HG02884 (cell line): ENCODE data around the gene TRIM9.
"Not testable (repeated sequence)": the region's sequence is repeated elsewhere in the genome, so short reads cannot be mapped to it uniquely, and the experiment has no call there.

Experiments
- ATAC-seq: cut with Tn5 transposase; IDR thresholded peaks from one replicate; pipeline ENCODE4 v1.9.1; 2021; ENCODE audit warnings: mild to moderate bottlenecking, moderate library complexity; ENCODE audit not compliant: unreplicated experiment

The TRIM9 gene

GRCh38 chr14:50967103-50967502, 127.8 kb downstream of the TRIM9 start:
- ATAC-seq = no peak

DNA sequence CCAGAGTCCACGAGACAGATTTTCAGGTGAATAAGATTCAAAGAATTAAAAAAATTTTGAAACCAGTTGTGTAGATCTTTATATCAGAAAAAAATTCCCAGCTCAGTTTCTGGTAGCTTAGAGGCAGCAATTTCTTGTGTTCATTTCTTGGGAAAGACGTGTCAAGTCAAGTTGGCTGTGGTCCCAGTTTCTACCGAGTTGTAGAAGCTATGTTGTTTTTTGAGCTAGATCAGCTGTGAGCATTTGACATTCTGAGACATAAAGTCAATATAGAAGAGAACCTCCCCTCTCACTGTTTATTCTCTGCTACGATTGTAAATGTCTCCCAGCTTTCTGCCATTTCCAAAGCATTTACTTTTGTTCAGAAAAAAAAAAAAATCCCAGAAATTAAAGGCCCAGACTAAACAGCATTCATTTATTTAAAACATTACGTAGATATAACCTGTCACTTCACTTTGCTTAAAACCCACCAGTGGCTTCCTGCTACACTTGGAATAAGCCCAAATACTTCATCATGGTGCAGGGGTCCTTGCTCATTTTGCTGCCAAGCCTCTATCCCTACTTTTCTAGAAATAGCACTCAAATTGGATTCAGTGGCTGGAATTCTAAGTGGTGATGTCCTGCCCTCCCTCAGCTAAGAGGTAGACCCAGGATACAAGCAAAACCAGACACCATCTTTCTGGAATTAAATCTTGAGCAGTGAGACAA, 130.1 kb downstream of the TRIM9 start:
- ATAC-seq = no peak

- ATAC-seq = no peak
Observed at GRCh38 chr14:50963919-50964318, 131.0 kb downstream of the TRIM9 start.

DNA sequence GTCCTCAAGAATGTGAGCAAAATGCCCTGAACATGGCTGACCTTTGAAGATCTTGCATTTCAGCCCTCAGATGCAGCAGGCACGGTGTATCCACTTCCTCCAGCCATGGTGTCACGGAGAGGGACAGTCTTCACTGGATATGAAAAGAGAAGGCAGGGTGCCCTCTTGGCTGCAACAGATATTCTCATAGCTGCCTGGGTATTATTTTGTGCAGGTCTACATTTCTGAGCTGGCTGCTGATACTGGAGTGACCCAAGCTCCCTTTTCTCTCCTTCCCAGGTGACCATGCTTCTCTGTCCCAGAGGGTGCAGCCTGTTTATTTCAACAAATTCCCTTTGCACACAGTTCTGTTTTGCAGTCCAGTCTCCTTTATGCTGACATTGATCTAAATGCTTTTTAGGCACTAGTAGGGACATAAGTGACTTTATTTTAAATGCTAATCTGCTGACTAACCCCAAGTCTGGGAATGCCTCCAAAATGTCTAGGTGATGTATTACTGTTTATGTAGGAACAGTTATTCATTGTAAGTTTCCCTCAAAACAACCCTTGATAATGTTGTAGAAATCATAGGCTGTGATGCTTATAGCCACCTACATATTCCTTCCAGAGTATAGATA, 133.2 kb downstream of the TRIM9 start:
- ATAC-seq = no peak

DNA sequence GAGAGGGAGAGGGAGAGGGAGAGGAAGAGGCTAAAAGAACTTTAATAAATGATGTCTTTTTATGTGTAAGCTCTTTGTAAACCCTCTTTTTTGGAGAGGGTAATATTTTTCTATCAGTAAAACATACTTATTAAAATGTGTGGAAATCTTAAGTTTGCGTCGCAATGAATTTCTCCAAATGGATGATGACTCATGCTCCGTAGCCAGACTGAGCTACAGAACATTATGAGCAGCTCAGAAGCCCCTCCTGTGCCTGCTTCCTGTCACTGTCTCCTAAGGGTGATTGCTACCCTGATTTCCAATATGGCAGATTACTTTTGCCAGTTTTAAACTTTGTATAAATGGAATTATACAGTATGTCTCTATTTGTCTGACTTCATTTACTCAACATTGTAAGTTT, 137.6 kb downstream of the TRIM9 start:
- no peak for ATAC-seq

DNA sequence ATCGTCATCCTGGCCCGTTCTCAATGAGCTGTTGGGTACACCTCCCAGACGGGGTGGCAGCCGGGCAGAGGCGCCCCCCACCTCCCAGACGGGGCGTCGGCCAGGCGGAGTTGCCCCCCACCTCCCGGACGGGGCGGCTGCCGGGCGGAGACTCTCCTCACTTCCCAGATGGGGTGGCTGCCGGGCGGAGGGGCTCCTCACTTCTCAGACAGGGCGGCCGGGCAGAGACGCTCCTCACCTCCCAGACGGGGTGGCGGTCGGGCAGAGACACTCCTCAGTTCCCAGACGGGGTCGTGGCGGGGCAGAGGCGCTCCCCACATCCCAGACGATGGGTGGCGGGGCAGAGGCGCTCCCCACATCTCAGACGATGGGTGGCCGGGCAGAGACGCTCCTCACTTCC, 138.5 kb downstream of the TRIM9 start:
- not testable (repeated sequence) for ATAC-seq

- no peak for ATAC-seq
Observed at GRCh38 chr14:50955373-50956043, 139.4 kb downstream of the TRIM9 start.

GRCh38 chr14:50954811-50955372, 140.0 kb downstream of the TRIM9 start:
- ATAC-seq = no peak

- no peak for ATAC-seq
Observed at GRCh38 chr14:50953502-50953901, 141.4 kb downstream of the TRIM9 start.

DNA sequence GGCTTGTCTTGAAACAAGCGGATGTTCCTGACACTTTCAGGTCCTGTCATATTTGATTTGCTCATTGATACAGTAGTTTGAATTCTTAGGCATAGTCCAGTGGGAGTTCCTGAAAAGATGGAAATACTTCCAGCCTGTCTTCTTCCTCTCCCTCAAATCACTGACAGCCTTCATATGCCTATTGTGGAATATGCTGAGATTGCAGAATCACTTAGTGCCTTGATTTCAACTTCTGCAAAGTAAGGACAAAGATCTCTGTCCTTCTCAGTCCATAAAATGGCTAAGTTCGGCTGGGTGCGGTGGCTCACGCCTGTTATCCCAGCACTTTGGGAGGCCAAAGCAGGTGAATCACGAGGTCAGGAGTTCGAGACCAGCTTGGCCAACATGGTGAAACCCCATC, 143.9 kb downstream of the TRIM9 start:
- ATAC-seq = no peak

- ATAC-seq = no peak
Observed at GRCh38 chr14:50948205-50948604, 146.7 kb downstream of the TRIM9 start.

GRCh38 chr14:50947446-50947845, 147.5 kb downstream of the TRIM9 start:
- ATAC-seq = no peak

- ATAC-seq = no peak
Observed at GRCh38 chr14:50946234-50946935, 148.5 kb downstream of the TRIM9 start.

GRCh38 chr14:50944647-50945413, 150.1 kb downstream of the TRIM9 start:
- no peak for ATAC-seq

DNA sequence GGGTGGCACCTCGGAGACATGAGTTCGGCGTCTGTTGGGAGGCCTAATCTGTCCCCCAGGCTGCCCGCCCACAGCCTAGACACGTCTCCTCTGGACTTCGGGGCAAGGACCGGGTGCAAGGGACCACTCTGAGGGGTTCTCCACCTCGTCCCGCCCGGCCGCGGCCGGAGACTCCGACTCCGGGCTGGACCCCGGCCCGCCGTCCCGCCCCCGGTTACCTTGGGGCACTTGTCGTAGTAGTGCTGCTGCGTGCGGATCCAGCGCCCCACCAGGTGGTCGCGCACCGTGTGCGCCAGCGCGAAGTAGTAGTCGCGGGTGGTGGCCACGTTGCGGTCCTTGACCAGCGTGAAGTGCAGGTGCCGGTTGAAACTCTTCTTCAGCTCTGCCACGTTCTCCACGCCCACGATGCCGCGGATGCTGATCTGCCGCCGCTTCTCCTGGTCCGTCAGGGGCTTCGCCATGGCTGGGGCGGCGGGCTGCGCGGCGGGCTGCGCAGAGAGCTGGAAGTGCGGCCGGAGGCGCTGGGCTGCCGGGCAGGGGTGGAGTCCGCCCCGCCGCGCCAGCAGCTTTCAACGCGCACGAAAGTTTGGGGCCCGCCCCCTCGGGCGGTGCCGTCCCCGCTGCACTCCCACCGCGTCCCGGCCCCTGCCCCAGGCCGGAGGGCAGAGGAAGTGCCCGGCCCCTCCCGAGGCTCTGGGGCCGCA, 150.8 kb downstream of the TRIM9 start, which contains the start of gene PYGL:
Gene PYGL, minus strand, starts transcription at position 541 of the 704 bp plus-strand sequence. Its CDS starts 80 bp downstream, at position 461.
- no peak for ATAC-seq

DNA sequence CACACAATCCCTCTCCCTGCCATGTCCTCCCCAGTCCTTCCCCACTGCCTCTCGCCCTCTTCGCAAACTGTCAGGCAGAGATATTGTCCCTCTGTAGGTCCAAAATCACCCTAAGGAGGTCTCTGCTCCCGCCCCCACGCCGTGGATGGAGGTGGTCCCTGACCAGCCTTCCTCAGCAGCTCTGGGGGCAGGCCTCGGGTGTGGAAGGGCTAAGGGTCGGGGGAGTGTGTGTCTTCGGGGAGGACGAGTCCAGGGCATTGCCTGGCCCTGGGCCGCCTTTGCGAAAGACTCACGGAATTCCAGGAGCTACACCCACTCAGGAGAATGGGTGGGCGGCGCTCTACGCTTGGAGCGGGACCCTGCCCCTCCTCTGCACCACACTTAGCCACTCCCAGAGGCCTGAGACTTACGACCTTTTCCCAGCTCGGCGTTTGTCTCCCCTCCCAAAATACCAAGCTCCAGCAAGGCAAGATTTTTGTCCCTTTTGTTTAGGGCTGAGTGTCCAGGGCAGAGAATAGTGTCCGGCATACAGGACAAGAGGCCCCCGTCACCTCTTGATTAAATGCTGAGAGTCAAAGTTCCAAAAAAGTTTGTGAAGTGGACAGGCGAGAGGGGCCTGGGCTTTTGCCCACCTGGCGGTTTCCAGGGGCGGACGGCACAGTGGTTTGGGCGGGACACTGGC, 151.5 kb downstream of the TRIM9 start:
- no peak for ATAC-seq

GRCh38 chr14:50941638-50942037, 153.3 kb downstream of the TRIM9 start:
- ATAC-seq = not testable (repeated sequence)

GRCh38 chr14:50941151-50941550, 153.8 kb downstream of the TRIM9 start:
- no peak for ATAC-seq

DNA sequence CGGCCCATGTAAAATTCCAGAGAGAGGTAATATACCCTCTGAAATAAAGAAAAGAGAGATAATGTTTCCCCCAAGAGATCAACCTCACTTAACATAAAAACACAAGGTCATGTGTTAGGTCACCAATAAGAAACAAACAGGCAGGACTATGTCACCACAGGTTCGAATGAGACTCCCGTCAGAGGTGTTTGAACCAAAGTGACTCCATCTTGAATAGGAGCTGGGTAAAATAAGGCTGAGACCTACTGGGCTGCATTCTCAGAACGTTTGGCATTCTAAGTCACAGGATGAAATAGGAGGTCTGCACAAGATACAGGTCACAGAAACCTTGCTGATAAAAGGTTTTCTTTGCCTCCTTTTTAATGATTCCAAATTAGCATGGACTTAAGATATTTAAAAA, 157.1 kb downstream of the TRIM9 start:
- ATAC-seq = no peak
